Measurements from ENCODE around the gene TEX36.

Gene TEX36

DNA sequence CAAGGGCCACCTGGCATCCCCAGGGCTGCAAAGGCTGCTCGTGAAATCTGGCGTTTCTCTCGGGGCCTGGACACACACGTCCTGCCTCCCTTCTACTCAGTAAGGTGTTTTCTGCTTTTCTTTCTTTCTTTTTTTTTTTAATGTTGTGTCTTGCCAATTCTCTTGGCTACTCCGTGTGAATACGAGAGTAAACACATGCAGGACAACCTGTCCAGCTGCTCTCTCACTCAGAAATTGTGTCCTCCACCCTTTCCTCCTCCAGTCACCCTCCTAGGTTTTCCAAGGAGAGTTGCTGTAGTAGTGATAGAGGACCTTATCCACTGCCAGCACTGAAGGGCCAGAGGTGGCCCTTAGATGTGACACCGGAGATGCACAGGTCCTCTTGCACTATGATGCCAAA is 858 bp upstream of the TEX36 start:
- no CpG with 5 or more reads among the region's 7 CpGs for WGBS (ENCODE audit: extremely low coverage, insufficient coverage, insufficient read length)
- Histone ChIP-seq H3K4me1 (ENCODE audit: control insufficient read depth in 1 of 2, insufficient read depth in 2 of 2, low read length in 2 of 2) (no peaks in the 10 kb centered on the region), H3K27ac (ENCODE audit: low read depth, low read length) (no peak overlapping the region), H3K4me3 (ENCODE audit: low read depth, low read length) (no peak overlapping the region), H2BK12ac (ENCODE audit: low read length) (no peak overlapping the region), H3K79me2 (ENCODE audit: control insufficient read depth, insufficient read depth, low read length, poor library complexity) (no peaks in the 10 kb centered on the region), H3K23ac (ENCODE audit: low read length) (no peak overlapping the region), H4K12ac (ENCODE audit: low read depth, low read length) (no peak overlapping the region), H3K4ac (ENCODE audit: low read depth, low read length) (no peak overlapping the region), H3K4me2 (ENCODE audit: low read length) (no peak overlapping the region), H3K9me3 (ENCODE audit: insufficient read depth, low read depth, low read length) (peaks cover 4% of the 10 kb centered on the region), H3K27me3 (ENCODE audit: insufficient read depth, low read length) (no peaks in the 10 kb centered on the region), H2AK5ac (ENCODE audit: low read length) (no peak overlapping the region), H3K18ac (ENCODE audit: low read length) (no peak overlapping the region), H3K14ac (ENCODE audit: low read length) (no peak overlapping the region), H3K79me1 (ENCODE audit: low read length) (no peaks in the 10 kb centered on the region), H4K8ac (ENCODE audit: low read depth, low read length) (no peak overlapping the region), H2BK5ac (ENCODE audit: low read depth, low read length, poor library complexity) (no peak overlapping the region), H3K9ac (ENCODE audit: low read length) (no peak overlapping the region), H2BK120ac (ENCODE audit: insufficient read depth, low read length, poor library complexity) (no peak overlapping the region), H3K36me3 (ENCODE audit: control insufficient read depth in 1 of 2, insufficient read depth in 2 of 2, low read length in 2 of 2) (no peaks in the 10 kb centered on the region), H2AFZ (ENCODE audit: insufficient read depth, low read length, poor library complexity) (no peak overlapping the region), H4K91ac (ENCODE audit: low read depth, low read length) (no peak overlapping the region)
- no peak for DNase-seq

DNA sequence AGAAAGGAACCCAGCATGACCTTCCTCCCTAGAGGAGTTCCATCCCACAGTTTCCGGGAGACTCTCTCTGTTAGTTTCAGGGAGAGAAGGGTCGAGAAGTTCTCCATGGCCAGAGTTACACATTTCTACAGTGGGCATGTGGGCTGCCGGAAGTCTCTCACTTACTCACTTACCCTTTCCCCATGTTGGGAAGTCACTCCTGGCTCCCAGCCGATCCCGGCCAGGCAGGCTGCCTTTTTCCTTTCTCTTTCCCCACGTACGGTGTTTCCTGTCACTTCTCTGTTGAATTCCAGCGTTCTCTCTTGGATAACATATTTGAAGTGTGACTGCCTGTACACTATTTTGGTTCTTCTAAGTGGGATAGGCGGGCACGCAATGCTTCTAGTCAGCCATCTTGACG is 3.5 kb downstream of the TEX36 start:
- no peak overlapping the region for H3K27ac ChIP-seq (ENCODE audit: low read depth, low read length)
- H2AK5ac ChIP-seq (ENCODE audit: low read length), result no peak overlapping the region

DNA sequence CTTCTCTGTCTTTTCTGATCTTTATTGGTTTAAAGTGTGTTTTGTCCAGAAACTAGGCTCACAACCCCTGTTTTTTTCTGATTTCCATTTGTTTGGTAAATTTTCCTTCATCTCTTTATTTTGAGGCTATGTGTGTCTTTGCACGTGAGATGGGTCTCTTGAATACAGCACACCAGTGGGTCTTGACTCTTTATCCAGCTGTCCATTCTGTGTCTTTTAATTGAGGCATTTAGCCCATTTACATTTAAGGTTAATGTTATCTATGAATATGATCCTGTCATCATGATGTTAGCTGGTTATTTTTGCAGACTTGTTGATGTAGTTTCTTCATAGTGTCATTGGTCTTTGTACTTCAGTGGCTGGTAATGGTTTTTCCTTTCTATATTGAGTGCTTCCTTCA is 10.1 kb downstream of the TEX36 start:
- Histone ChIP-seq H3K9ac (ENCODE audit: low read length) (no peak overlapping the region), H3K79me2 (ENCODE audit: control insufficient read depth, insufficient read depth, low read length, poor library complexity) (no peaks in the 10 kb centered on the region), H4K8ac (ENCODE audit: low read depth, low read length) (no peak overlapping the region), H3K36me3 (ENCODE audit: control insufficient read depth in 1 of 2, insufficient read depth in 2 of 2, low read length in 2 of 2) (no peaks in the 10 kb centered on the region), H3K27ac (ENCODE audit: low read depth, low read length) (no peak overlapping the region), H2BK120ac (ENCODE audit: insufficient read depth, low read length, poor library complexity) (no peak overlapping the region), H3K14ac (ENCODE audit: low read length) (no peak overlapping the region), H4K91ac (ENCODE audit: low read depth, low read length) (no peak overlapping the region), H3K4me1 (ENCODE audit: control insufficient read depth in 1 of 2, insufficient read depth in 2 of 2, low read length in 2 of 2) (no peaks in the 10 kb centered on the region), H2BK12ac (ENCODE audit: low read length) (no peak overlapping the region), H3K4me3 (ENCODE audit: low read depth, low read length) (no peak overlapping the region), H3K4ac (ENCODE audit: low read depth, low read length) (no peak overlapping the region), H3K23ac (ENCODE audit: low read length) (no peak overlapping the region), H3K4me2 (ENCODE audit: low read length) (no peak overlapping the region), H3K9me3 (ENCODE audit: insufficient read depth, low read depth, low read length) (peaks cover 7% of the 10 kb centered on the region), H2AFZ (ENCODE audit: insufficient read depth, low read length, poor library complexity) (no peak overlapping the region), H4K12ac (ENCODE audit: low read depth, low read length) (no peak overlapping the region), H3K27me3 (ENCODE audit: insufficient read depth, low read length) (no peaks in the 10 kb centered on the region), H3K18ac (ENCODE audit: low read length) (no peak overlapping the region), H3K79me1 (ENCODE audit: low read length) (no peaks in the 10 kb centered on the region), H2AK5ac (ENCODE audit: low read length) (no peak overlapping the region), H2BK5ac (ENCODE audit: low read depth, low read length, poor library complexity) (no peak overlapping the region)
- DNase-seq, result no peak
- WGBS (ENCODE audit: extremely low coverage, insufficient coverage, insufficient read length), result no CpG with 5 or more reads among the region's 1 CpG

More for the DNA sequence above, 3.5 kb downstream of the TEX36 start:
- H3K4me3 ChIP-seq (ENCODE audit: low read depth, low read length), result no peak overlapping the region
- no peaks in the 10 kb centered on the region for H3K79me2 ChIP-seq (ENCODE audit: control insufficient read depth, insufficient read depth, low read length, poor library complexity)
- H3K4me2 ChIP-seq (ENCODE audit: low read length), result no peak overlapping the region
- H3K9me3 ChIP-seq (ENCODE audit: insufficient read depth, low read depth, low read length), result peaks cover 11% of the 10 kb centered on the region
- H3K27me3 ChIP-seq (ENCODE audit: insufficient read depth, low read length), result no peaks in the 10 kb centered on the region
- H3K4ac ChIP-seq (ENCODE audit: low read depth, low read length), result no peak overlapping the region
- no peak overlapping the region for H4K91ac ChIP-seq (ENCODE audit: low read depth, low read length)
- no peaks in the 10 kb centered on the region for H3K4me1 ChIP-seq (ENCODE audit: control insufficient read depth in 1 of 2, insufficient read depth in 2 of 2, low read length in 2 of 2)
- DNase-seq, result no peak
- H2BK120ac ChIP-seq (ENCODE audit: insufficient read depth, low read length, poor library complexity), result no peak overlapping the region
- H3K14ac ChIP-seq (ENCODE audit: low read length), result no peak overlapping the region
- H2BK5ac ChIP-seq (ENCODE audit: low read depth, low read length, poor library complexity), result no peak overlapping the region
- no peaks in the 10 kb centered on the region for H3K36me3 ChIP-seq (ENCODE audit: control insufficient read depth in 1 of 2, insufficient read depth in 2 of 2, low read length in 2 of 2)
- no peak overlapping the region for H3K9ac ChIP-seq (ENCODE audit: low read length)
- WGBS (ENCODE audit: extremely low coverage, insufficient coverage, insufficient read length), result no CpG with 5 or more reads among the region's 11 CpGs
- H3K23ac ChIP-seq (ENCODE audit: low read length), result no peak overlapping the region
- H4K8ac ChIP-seq (ENCODE audit: low read depth, low read length), result no peak overlapping the region
- no peaks in the 10 kb centered on the region for H3K79me1 ChIP-seq (ENCODE audit: low read length)
- no peak overlapping the region for H3K18ac ChIP-seq (ENCODE audit: low read length)
- no peak overlapping the region for H4K12ac ChIP-seq (ENCODE audit: low read depth, low read length)
- no peak overlapping the region for H2AFZ ChIP-seq (ENCODE audit: insufficient read depth, low read length, poor library complexity)
- no peak overlapping the region for H2BK12ac ChIP-seq (ENCODE audit: low read length)

DNA sequence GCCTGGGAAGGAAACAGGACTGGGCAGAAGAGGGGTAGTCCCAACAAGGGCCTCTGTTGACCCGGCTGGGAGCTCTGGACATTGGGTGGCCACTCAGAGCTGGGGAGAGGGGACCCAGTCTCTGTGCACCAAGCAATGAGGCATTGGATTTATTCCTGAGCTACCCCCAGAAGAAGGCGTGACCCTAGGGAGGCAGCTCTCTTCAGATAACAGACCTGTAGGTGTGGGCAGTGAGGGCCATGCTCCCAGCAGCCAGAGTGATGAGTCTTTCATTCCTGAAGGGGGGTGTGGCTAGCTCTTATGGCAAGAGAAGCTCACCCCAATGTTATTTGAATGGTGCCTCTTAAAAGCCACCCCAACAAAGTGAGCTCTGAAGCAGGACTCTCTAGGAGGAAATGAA is 20.4 kb downstream of the TEX36 start:
- no peak overlapping the region for H2BK5ac ChIP-seq (ENCODE audit: low read depth, low read length, poor library complexity)
- no CpG with 5 or more reads among the region's 2 CpGs for WGBS (ENCODE audit: extremely low coverage, insufficient coverage, insufficient read length)
- DNase-seq, result peak in 1 of 2 donors; percentile 12

More for the DNA sequence above, 20.4 kb downstream of the TEX36 start:
- H3K27me3 ChIP-seq (ENCODE audit: insufficient read depth, low read length), result no peaks in the 10 kb centered on the region
- no peak overlapping the region for H3K4me2 ChIP-seq (ENCODE audit: low read length)
- H3K36me3 ChIP-seq (ENCODE audit: control insufficient read depth in 1 of 2, insufficient read depth in 2 of 2, low read length in 2 of 2), result no peaks in the 10 kb centered on the region
- no peak overlapping the region for H2AK5ac ChIP-seq (ENCODE audit: low read length)
- H4K8ac ChIP-seq (ENCODE audit: low read depth, low read length), result no peak overlapping the region
- H2BK12ac ChIP-seq (ENCODE audit: low read length), result no peak overlapping the region
- no peak overlapping the region for H2AFZ ChIP-seq (ENCODE audit: insufficient read depth, low read length, poor library complexity)
- H4K91ac ChIP-seq (ENCODE audit: low read depth, low read length), result no peak overlapping the region
- no peak overlapping the region for H3K14ac ChIP-seq (ENCODE audit: low read length)
- H3K27ac ChIP-seq (ENCODE audit: low read depth, low read length), result no peak overlapping the region
- no peak overlapping the region for H3K4ac ChIP-seq (ENCODE audit: low read depth, low read length)
- H3K79me1 ChIP-seq (ENCODE audit: low read length), result no peaks in the 10 kb centered on the region
- no peak overlapping the region for H3K18ac ChIP-seq (ENCODE audit: low read length)
- no peaks in the 10 kb centered on the region for H3K79me2 ChIP-seq (ENCODE audit: control insufficient read depth, insufficient read depth, low read length, poor library complexity)
- H3K9ac ChIP-seq (ENCODE audit: low read length), result no peak overlapping the region
- no peak overlapping the region for H2BK120ac ChIP-seq (ENCODE audit: insufficient read depth, low read length, poor library complexity)
- H3K4me3 ChIP-seq (ENCODE audit: low read depth, low read length), result no peak overlapping the region
- H4K12ac ChIP-seq (ENCODE audit: low read depth, low read length), result no peak overlapping the region
- no peak overlapping the region for H3K23ac ChIP-seq (ENCODE audit: low read length)
- no peaks in the 10 kb centered on the region for H3K4me1 ChIP-seq (ENCODE audit: control insufficient read depth in 1 of 2, insufficient read depth in 2 of 2, low read length in 2 of 2)
- no peaks in the 10 kb centered on the region for H3K9me3 ChIP-seq (ENCODE audit: insufficient read depth, low read depth, low read length)
